Endothelial cell of umbilical vein (primary cell): Measurements from ENCODE around the gene GSTA5.
"Not testable (repeated sequence)": the region's sequence is repeated elsewhere in the genome, so short reads cannot be mapped to it uniquely, and the experiment has no call there.

Source experiments
- EZH2 ChIP-seq: IDR thresholded peaks from 2 replicates; pipeline ENCODE4 v1.6.1; 2012; ENCODE audit warnings: borderline replicate concordance, low read depth, mild to moderate bottlenecking, moderate library complexity, low read length, inconsistent platforms; ENCODE audit not compliant: severe bottlenecking
- FOS ChIP-seq: IDR thresholded peaks from 2 replicates; pipeline ENCODE4 v1.6.1; 2011; ENCODE audit warnings: mild to moderate bottlenecking, low read length, moderate library complexity, borderline replicate concordance; ENCODE audit not compliant: insufficient read depth
- GATA2 ChIP-seq: IDR thresholded peaks from 2 replicates; pipeline ENCODE4 v1.7.0; 2011; ENCODE audit warnings: low read depth, mild to moderate bottlenecking, moderate library complexity, mixed read lengths, low read length; ENCODE audit not compliant: insufficient read length, insufficient read depth
- JUN ChIP-seq: IDR thresholded peaks from 2 replicates; pipeline ENCODE4 v1.6.1; 2011; ENCODE audit warnings: borderline replicate concordance, low read depth; ENCODE audit not compliant: insufficient read length, insufficient read depth
- MAX ChIP-seq: IDR thresholded peaks from 2 replicates; pipeline ENCODE4 v1.6.1; 2011; ENCODE audit not compliant: insufficient read depth, insufficient read length
- MYC ChIP-seq: IDR thresholded peaks from one replicate; pipeline ENCODE4 v1.6.1; 2011; ENCODE audit warnings: mild to moderate bottlenecking, low read depth, low read length
- POLR2A ChIP-seq: IDR thresholded peaks from 2 replicates; pipeline ENCODE4 v1.6.1; 2012; ENCODE audit warnings: low read depth, mild to moderate bottlenecking, control low read depth, low read length
- POLR2AphosphoS5 ChIP-seq: IDR thresholded peaks from 2 replicates; pipeline ENCODE4 v1.6.1; 2012; ENCODE audit warnings: low read depth, mild to moderate bottlenecking, control low read depth, low read length, moderate library complexity; ENCODE audit not compliant: insufficient read depth
- TF ChIP-seq, protein P1 (sequence below), 2 donors: IDR thresholded peaks; 1 replicate in 1 of 2; 2 replicates in 1 of 2; pipeline ENCODE4 v1.5.1; 2011; ENCODE audit warnings: low read length in 2 of 2, mild to moderate bottlenecking in 2 of 2, moderate library complexity in 2 of 2, control low read depth in 1 of 2, inconsistent platforms in 1 of 2, low read depth in 1 of 2; ENCODE audit not compliant: insufficient read depth in 1 of 2; ENCODE audit errors: extremely low read depth in 1 of 2

DNA sequence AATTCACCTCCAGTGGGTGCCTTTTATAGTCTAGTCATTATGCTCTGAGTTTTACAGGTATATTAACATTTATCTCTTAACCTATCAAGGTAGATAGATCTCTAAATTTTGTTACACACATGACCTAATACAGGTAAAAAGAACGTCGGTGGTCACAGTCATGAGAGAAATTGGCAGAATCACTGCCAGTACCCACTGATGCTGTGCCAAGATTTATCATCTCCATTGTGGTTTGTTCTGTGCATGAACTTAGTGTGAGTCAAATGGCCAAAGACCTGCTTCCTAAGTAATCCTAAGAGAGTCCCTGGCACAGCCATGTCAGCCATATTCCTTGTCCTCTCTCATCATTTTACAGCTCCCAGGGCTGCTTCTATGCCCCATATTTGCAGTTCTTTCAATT is 46.2 kb downstream of the GSTA5 start:
- TF ChIP-seq, protein P1, sequence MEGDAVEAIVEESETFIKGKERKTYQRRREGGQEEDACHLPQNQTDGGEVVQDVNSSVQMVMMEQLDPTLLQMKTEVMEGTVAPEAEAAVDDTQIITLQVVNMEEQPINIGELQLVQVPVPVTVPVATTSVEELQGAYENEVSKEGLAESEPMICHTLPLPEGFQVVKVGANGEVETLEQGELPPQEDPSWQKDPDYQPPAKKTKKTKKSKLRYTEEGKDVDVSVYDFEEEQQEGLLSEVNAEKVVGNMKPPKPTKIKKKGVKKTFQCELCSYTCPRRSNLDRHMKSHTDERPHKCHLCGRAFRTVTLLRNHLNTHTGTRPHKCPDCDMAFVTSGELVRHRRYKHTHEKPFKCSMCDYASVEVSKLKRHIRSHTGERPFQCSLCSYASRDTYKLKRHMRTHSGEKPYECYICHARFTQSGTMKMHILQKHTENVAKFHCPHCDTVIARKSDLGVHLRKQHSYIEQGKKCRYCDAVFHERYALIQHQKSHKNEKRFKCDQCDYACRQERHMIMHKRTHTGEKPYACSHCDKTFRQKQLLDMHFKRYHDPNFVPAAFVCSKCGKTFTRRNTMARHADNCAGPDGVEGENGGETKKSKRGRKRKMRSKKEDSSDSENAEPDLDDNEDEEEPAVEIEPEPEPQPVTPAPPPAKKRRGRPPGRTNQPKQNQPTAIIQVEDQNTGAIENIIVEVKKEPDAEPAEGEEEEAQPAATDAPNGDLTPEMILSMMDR (IDR thresholded peaks at IDR 0.05; ENCODE audit: extremely low read depth in 1 of 2, insufficient read depth in 1 of 2, low read depth in 1 of 2, low read length in 2 of 2), result not testable (repeated sequence)
- TF ChIP-seq POLR2A, EZH2, POLR2AphosphoS5, MAX, JUN, GATA2, MYC, FOS: not testable (repeated sequence)
